ENCODE measurements around the gene VAV3.

VAV3 gene

GRCh38 chr1:107925565-107925964 lies 39.4 kb downstream of the VAV3 start:
- in situ Hi-C loops (cut with MboI; ENCODE audit: low pct_unique_long_range_greater_than_20kb, low sequenced_read_pairs, unreplicated experiment): no loop called here
- no peak for TF ChIP-seq CTCF (IDR thresholded peaks at IDR 0.05; ENCODE audit: extremely low read depth, insufficient read depth, missing control alignments)

GRCh38 chr1:107920999-107921398 lies 44.0 kb downstream of the VAV3 start:
- TF ChIP-seq CTCF (IDR thresholded peaks at IDR 0.05; ENCODE audit: extremely low read depth, insufficient read depth, missing control alignments): no peak
- in situ Hi-C loops (cut with MboI; ENCODE audit: low pct_unique_long_range_greater_than_20kb, low sequenced_read_pairs, unreplicated experiment): no loop called here
- no peak for DNase-seq (ENCODE audit: low spot score)

More at GRCh38 chr1:107925565-107925964, 39.4 kb downstream of the VAV3 start:
- DNase-seq (ENCODE audit: low spot score): no peak

- in situ Hi-C loops (cut with MboI; ENCODE audit: low pct_unique_long_range_greater_than_20kb, low sequenced_read_pairs, unreplicated experiment): no loop called here
- TF ChIP-seq CTCF (IDR thresholded peaks at IDR 0.05; ENCODE audit: extremely low read depth, insufficient read depth, missing control alignments): no peak
- DNase-seq (ENCODE audit: low spot score): no peak
Measured at GRCh38 chr1:107920561-107920960, 44.4 kb downstream of the VAV3 start.

GRCh38 chr1:107919953-107920352 lies 45.0 kb downstream of the VAV3 start:
- DNase-seq (ENCODE audit: low spot score): no peak
- in situ Hi-C loops (cut with MboI; ENCODE audit: low pct_unique_long_range_greater_than_20kb, low sequenced_read_pairs, unreplicated experiment): no loop called here
- TF ChIP-seq CTCF (IDR thresholded peaks at IDR 0.05; ENCODE audit: extremely low read depth, insufficient read depth, missing control alignments): no peak

- TF ChIP-seq CTCF (IDR thresholded peaks at IDR 0.05; ENCODE audit: extremely low read depth, insufficient read depth, missing control alignments): no peak
- in situ Hi-C loops (cut with MboI; ENCODE audit: low pct_unique_long_range_greater_than_20kb, low sequenced_read_pairs, unreplicated experiment): no loop called here
- no peak for DNase-seq (ENCODE audit: low spot score)
Measured at GRCh38 chr1:107914119-107914765, 50.7 kb downstream of the VAV3 start.

- TF ChIP-seq CTCF (IDR thresholded peaks at IDR 0.05; ENCODE audit: extremely low read depth, insufficient read depth, missing control alignments): no peak
- no peak for DNase-seq (ENCODE audit: low spot score)
- in situ Hi-C loops (cut with MboI; ENCODE audit: low pct_unique_long_range_greater_than_20kb, low sequenced_read_pairs, unreplicated experiment): no loop called here
Measured at GRCh38 chr1:107912656-107913055, 52.3 kb downstream of the VAV3 start.

All from GM13977 (cell line).